GM19328 (cell line): ENCODE data around the gene IL10RA.

ENCODE experiments used
- ATAC-seq: cut with Tn5 transposase; IDR thresholded peaks from one replicate; pipeline ENCODE4 v1.9.1; 2021; ENCODE audit warnings: mild to moderate bottlenecking, moderate library complexity; ENCODE audit not compliant: unreplicated experiment

IL10RA gene

DNA sequence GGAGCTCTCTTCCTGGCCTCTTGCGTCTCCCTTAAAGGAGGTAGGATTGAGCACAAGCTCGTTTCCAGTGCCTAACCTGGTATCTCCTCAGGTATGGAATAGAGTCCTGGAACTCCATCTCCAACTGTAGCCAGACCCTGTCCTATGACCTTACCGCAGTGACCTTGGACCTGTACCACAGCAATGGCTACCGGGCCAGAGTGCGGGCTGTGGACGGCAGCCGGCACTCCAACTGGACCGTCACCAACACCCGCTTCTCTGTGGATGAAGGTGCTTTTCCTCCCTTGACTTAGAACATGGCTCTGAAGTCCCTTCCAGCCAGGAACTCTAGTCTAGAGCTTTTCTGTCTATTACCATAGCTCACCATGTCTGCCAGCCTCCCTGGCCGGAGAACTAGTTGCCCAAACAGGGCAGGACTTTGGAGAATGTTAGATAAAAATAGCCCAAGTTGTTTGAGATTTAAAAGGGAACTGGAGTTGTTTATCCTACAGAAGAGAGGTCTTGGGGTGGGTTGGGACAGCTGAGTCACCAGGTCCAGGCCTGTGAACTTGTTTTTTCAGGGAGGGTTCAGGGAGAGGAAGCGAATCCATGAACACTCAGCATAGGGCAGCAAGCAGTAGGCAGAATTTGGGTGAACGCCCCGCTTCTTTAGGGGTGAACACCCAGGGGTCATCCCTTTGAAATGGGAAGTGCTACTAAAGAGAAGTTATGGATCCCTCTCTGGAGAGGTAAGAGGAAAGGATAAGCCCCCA is 3.3 kb downstream of the IL10RA start:
- no peak for ATAC-seq

GRCh38 chr11:117992136-117992535 is 5.9 kb downstream of the IL10RA start:
- no peak for ATAC-seq

DNA sequence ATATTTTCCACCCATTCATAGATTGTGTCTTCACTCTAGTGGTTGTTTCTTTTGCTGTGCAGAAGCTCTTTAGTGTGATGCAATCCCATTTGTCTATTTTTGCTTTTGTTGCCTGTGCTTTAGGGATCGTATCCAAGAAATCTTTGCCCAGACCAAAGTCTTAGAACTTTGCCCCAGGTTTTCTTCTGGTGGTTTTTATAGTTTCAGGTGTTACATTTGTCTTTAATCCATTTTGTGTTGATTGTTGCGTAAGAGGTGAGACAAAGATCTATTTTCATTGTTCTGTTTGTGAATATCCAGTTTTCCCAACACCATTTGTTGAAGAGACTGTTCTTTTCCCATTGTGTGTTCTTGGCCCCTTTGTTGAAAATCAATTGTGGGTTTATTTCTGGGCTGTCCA is 6.4 kb downstream of the IL10RA start:
- no peak for ATAC-seq

DNA sequence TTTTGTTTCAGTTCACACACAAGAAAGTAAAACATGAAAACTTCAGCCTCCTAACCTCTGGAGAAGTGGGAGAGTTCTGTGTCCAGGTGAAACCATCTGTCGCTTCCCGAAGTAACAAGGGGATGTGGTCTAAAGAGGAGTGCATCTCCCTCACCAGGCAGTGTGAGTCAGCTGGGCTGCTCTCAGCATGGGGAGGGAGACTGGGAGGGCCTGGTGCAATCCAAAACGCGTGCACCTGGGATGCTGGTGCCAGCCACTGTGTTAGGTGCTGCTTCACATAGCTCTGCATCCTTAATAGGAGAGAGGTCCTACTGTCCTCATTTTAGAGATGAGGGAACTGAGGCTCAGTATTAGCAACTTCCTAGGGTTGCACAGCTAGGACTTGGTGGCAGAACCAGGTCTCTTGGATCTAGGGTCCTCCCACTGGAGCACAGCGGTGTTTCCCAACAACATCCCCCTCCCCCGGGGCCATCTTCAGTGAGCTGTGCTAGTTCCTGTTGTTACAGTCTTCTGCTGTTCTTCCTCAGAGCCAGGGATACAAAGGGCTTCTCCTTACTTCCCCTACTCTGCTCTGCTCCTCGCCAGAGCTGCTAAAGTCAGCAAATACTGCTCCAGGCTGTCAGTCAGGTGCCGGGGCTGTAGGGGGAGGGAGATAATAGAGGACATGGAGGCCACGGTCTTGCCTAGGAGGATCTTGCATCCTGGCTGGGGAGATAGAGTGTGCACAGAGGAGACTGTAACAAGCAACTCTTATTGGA is 8.0 kb downstream of the IL10RA start:
- ATAC-seq, result no peak

GRCh38 chr11:117995472-117995871 is 9.3 kb downstream of the IL10RA start:
- no peak for ATAC-seq

DNA sequence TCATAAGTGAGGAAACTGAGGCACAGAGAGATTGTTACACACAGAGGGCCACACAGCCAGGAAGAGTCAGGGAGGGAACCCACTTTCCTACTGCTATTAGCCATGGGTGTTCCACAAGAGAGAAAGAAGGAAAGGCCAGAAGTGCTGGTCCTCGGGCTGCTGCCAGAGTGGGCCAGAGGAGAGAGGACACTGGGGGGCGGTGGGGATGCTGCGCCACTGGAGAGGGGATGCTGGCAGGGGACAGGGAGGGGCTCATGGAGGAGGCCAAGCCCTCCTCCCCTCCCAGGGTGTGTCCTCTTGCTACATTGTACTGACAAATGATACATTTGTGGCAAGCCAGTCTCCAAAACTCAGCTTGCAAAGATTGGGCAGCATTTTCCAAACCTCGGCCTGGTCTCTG is 9.9 kb downstream of the IL10RA start:
- ATAC-seq, result no peak

DNA sequence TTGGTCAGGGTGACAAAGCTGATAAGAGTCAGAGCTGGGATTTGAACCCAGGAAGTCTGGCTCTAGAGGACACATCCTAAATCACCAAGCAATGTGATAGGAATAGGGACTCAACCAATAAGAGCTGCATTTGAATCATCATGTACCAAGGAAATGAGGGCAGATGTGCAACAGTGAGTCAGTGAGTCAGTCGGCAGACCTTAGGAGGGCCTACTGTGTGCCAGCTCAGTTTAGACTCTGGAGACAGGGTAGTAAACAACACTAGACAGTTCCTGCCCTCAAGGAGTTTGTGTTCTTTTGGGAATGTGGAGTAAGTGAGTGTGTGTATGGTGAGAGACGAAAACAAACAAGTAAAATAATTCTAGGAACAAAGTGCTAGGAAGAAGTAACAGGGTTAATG is 11.2 kb downstream of the IL10RA start:
- ATAC-seq, result no peak

DNA sequence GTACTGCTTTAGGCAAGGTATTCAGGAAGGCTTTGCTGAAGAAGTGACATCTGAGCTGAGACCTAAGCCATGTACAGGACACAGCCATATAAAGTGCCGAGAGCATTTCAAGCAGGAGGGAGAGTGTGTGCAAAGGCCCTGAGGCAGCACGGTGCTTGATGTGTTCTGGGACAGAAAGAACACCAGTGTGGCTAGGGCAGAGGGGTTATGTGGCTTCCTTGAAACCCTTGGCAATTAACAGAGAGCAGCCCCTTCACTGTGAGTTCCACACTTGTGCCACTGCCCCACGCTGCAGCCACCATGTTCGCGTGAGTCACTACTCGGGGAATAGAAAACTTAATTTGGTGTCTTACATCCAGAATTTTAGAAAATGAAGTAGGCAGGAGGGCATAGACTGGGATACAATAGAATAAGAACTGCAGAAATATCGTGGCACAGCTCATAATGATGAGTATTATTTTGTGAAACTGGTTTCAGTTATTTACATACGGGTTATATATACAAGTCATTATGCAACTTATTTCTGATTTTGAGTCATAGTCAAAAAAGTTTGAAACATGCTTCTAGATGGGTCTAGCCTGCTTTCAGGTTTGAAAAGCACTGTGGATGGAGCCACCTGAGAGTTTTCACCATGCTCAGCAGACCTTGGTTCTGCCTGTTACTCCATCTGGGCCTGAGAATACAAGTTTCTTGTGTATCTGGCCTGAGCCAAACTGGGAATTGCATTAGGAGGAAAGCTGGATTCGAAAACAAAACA is 11.8 kb downstream of the IL10RA start:
- ATAC-seq, result peak; percentile 58

- no peak for ATAC-seq
These were observed 12.6 kb downstream of the IL10RA start for GRCh38 chr11:117998664-117999353.

DNA sequence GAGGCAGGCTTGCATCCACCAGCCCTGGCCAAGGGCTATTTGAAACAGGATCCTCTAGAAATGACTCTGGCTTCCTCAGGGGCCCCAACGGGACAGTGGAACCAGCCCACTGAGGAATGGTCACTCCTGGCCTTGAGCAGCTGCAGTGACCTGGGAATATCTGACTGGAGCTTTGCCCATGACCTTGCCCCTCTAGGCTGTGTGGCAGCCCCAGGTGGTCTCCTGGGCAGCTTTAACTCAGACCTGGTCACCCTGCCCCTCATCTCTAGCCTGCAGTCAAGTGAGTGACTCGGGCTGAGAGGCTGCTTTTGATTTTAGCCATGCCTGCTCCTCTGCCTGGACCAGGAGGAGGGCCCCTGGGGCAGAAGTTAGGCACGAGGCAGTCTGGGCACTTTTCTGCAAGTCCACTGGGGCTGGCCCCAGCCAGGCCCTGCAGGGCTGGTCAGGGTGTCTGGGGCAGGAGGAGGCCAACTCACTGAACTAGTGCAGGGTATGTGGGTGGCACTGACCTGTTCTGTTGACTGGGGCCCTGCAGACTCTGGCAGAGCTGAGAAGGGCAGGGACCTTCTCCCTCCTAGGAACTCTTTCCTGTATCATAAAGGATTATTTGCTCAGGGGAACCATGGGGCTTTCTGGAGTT is 13.3 kb downstream of the IL10RA start:
- no peak for ATAC-seq

DNA sequence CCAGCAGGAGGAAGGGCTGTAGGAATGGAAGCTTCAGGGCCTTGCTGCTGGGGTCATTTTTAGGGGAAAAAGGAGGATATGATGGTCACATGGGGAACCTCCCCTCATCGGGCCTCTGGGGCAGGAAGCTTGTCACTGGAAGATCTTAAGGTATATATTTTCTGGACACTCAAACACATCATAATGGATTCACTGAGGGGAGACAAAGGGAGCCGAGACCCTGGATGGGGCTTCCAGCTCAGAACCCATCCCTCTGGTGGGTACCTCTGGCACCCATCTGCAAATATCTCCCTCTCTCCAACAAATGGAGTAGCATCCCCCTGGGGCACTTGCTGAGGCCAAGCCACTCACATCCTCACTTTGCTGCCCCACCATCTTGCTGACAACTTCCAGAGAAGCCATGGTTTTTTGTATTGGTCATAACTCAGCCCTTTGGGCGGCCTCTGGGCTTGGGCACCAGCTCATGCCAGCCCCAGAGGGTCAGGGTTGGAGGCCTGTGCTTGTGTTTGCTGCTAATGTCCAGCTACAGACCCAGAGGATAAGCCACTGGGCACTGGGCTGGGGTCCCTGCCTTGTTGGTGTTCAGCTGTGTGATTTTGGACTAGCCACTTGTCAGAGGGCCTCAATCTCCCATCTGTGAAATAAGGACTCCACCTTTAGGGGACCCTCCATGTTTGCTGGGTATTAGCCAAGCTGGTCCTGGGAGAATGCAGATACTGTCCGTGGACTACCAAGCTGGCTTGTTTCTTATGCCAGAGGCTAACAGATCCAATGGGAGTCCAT is 14.1 kb downstream of the IL10RA start:
- ATAC-seq, result no peak

- no peak for ATAC-seq
These were observed 14.6 kb downstream of the IL10RA start for GRCh38 chr11:118000850-118001228.

DNA sequence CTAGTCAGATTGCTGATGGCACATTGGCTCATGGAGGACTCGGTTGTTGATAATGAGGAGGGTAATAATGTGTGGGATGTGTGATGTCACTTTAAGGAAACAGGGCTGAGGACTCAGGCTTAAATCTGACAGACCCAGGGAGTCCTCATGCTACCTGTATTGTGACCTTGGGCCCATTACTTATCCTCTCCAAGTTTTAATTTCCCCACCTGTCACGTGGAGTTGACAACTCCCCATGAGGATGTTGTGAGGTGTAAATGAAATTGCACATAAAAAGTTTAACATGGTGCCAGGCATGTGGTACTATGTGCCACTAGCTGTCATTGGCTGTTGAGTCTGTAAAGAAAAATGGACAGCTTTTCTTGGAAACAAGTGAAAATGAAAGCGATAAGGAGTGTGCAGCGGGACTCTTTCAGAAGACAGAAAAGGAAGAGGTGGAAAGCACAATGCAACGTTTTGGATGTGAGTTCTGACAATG is 15.3 kb downstream of the IL10RA start:
- ATAC-seq, result no peak

DNA sequence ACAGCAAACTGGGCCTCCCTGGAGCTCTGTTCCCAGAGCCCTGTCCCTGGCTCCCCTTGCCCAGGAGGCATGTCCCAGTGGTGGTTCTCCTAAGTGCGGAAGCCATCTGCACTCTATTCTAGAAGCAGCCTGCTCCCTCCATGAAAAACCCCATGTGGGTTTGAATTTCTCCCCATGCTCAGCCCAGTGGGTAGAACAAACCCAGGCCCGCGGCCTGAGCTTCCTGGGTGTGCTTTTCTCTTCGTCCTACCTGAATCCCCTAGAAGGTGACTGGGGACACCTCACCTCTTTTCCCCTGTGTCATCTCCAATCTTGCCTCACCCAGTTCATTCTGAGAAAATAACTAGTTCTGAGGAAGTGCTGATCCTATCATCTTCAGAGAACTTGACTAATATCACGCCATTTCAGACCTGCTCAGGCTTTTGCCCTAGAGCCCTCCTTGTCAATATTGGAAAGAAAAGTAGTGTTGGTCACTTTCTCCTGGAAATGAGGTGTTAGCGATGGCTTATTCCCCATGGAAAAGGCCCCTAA is 15.9 kb downstream of the IL10RA start:
- no peak for ATAC-seq

- ATAC-seq, result no peak
These were observed 16.6 kb downstream of the IL10RA start for GRCh38 chr11:118002541-118003423.

DNA sequence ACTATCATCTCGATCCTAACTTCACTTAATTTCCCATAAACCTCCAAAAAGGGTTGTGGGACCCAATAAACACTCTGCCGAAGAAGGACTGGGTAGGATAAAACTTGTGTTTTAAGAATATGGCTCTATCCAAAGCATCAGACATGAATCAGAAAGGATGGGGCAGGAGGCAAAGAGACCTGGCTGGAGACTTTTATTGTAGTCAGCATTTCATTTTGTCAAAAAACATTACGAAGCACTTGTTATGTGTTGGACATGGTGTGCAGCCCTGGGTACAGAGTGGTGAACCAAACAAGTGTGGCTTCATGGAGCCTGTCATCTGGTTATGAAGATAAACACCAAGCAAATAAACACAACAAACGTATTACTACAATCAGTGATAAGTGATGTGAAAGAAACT is 17.3 kb downstream of the IL10RA start:
- ATAC-seq, result no peak

DNA sequence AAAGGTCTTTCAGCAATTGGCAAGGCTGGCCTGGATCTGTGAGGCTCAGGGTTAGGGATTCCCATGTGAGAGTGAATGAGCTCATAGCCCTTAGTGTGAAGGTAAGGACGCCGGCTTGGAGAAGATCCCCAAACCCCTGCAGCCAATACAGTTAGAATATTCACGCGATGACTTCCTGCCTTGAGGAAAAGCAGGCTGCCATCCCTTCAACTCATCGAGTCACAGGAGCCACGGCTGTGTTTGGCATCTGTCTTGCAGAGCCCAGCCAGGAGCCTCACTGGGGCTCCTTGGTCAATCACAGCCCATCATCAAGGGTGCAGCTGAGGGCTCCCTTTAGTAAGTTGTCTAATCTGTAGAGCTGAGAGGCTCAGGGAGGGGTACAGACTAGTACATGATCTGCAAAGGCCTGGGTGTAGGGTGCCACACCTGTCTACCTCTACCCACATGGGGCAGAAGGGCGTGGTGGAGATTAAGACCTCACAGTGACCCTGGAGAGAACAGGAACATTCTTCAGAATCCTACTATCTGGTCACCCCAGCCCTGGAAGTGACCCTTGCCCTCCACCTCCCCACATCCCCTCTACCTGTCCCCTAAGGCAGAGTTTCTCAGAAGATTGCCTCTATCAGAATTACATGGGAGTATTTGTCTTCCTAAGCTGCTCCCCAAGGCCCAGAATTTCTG is 18.5 kb downstream of the IL10RA start:
- no peak for ATAC-seq
